Measurements from ENCODE around the gene DNAJA4.

Gene DNAJA4

GRCh38 chr15:78324144-78324543 is 59.8 kb downstream of the DNAJA4 start:
- no peaks in the 10 kb centered on the region; the same call in 1 of the 2 replicates for H3K4me1 ChIP-seq (ENCODE audit: control insufficient read depth, insufficient read depth, low read length)
- CTCF ChIA-PET = interaction anchor here (0.9 to 2.7 kb wide), 2 partner anchors 13 to 99 kb away, joined by 3 to 8 read pairs; no protein-coding TSS in a partner anchor
- TF ChIP-seq, protein P1, sequence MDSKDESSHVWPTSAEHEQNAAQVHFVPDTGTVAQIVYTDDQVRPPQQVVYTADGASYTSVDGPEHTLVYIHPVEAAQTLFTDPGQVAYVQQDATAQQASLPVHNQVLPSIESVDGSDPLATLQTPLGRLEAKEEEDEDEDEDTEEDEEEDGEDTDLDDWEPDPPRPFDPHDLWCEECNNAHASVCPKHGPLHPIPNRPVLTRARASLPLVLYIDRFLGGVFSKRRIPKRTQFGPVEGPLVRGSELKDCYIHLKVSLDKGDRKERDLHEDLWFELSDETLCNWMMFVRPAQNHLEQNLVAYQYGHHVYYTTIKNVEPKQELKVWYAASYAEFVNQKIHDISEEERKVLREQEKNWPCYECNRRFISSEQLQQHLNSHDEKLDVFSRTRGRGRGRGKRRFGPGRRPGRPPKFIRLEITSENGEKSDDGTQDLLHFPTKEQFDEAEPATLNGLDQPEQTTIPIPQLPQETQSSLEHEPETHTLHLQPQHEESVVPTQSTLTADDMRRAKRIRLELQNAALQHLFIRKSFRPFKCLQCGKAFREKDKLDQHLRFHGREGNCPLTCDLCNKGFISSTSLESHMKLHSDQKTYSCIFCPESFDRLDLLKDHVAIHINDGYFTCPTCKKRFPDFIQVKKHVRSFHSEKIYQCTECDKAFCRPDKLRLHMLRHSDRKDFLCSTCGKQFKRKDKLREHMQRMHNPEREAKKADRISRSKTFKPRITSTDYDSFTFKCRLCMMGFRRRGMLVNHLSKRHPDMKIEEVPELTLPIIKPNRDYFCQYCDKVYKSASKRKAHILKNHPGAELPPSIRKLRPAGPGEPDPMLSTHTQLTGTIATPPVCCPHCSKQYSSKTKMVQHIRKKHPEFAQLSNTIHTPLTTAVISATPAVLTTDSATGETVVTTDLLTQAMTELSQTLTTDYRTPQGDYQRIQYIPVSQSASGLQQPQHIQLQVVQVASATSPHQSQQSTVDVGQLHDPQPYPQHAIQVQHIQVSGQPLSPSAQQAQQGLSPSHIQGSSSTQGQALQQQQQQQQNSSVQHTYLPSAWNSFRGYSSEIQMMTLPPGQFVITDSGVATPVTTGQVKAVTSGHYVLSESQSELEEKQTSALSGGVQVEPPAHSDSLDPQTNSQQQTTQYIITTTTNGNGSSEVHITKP (tag by site-specific recombination; IDR thresholded peaks at IDR 0.05) = peak; percentile 58
- TF ChIP-seq KLF7 (tag by site-specific recombination; IDR thresholded peaks at IDR 0.05; ENCODE audit: borderline replicate concordance) (no peak), ZNF132 (tag by site-specific recombination; IDR thresholded peaks at IDR 0.05; ENCODE audit: borderline replicate concordance) (no peak), ZNF211 (tag by site-specific recombination; IDR thresholded peaks at IDR 0.05; ENCODE audit: low read depth) (no peak)
- H3K36me3 ChIP-seq (ENCODE audit: control insufficient read depth in 2 of 2, insufficient read depth in 1 of 2, low read length in 2 of 2) = no peaks in the 10 kb centered on the region
- no peak overlapping the region for H3K27ac ChIP-seq (ENCODE audit: extremely low read depth, low read depth, low read length)
- POLR2A ChIA-PET = no interaction called here
- no peaks in the 10 kb centered on the region for H3K9me3 ChIP-seq (ENCODE audit: control insufficient read depth, insufficient read depth, low read depth, low read length)
- no peak overlapping the region for H3K4me3 ChIP-seq (ENCODE audit: low read depth, low read length)

- H3K9me3 ChIP-seq (ENCODE audit: control insufficient read depth, insufficient read depth, low read depth, low read length) = no peaks in the 10 kb centered on the region
- ChIA-PET POLR2A (no interaction called here), CTCF (interaction anchor here (1.1 to 2.7 kb wide), 2 partner anchors 17 to 98 kb away, joined by 3 to 8 read pairs; no protein-coding TSS in a partner anchor)
- no peak overlapping the region for H3K27ac ChIP-seq (ENCODE audit: extremely low read depth, low read depth, low read length)
- no peak for TF ChIP-seq ZNF596 (tag by site-specific recombination; IDR thresholded peaks at IDR 0.05)
- no peak for TF ChIP-seq ZNF169 (tag by site-specific recombination; IDR thresholded peaks at IDR 0.05)
- TF ChIP-seq ZNF404 (tag by site-specific recombination; IDR thresholded peaks at IDR 0.05) = no peak
- TF ChIP-seq ZXDB (tag by site-specific recombination; IDR thresholded peaks at IDR 0.05) = no peak
- TF ChIP-seq ZNF391 (tag by site-specific recombination; IDR thresholded peaks at IDR 0.05; ENCODE audit: borderline replicate concordance, low read depth) = no peak
- TF ChIP-seq ZNF843 (tag by site-specific recombination; IDR thresholded peaks at IDR 0.05) = no peak
- TF ChIP-seq BCL11A (tag by site-specific recombination; IDR thresholded peaks at IDR 0.05; ENCODE audit: low read depth) = no peak
- no peak for TF ChIP-seq ZSCAN23 (tag by site-specific recombination; IDR thresholded peaks at IDR 0.05)
- no peak for TF ChIP-seq ZNF785 (tag by site-specific recombination; IDR thresholded peaks at IDR 0.05)
- no peak for TF ChIP-seq ZFP69B (tag by site-specific recombination; IDR thresholded peaks at IDR 0.05)
- no peak for TF ChIP-seq ZNF311 (tag by site-specific recombination; IDR thresholded peaks at IDR 0.05; ENCODE audit: borderline replicate concordance)
- peak; percentile 41; the same call in 1 of the 2 replicates for TF ChIP-seq ZIC2 (tag by site-specific recombination; IDR thresholded peaks at IDR 0.05)
- no peak for TF ChIP-seq ZNF239 (tag by site-specific recombination; IDR thresholded peaks at IDR 0.05)
- TF ChIP-seq, protein P2, sequence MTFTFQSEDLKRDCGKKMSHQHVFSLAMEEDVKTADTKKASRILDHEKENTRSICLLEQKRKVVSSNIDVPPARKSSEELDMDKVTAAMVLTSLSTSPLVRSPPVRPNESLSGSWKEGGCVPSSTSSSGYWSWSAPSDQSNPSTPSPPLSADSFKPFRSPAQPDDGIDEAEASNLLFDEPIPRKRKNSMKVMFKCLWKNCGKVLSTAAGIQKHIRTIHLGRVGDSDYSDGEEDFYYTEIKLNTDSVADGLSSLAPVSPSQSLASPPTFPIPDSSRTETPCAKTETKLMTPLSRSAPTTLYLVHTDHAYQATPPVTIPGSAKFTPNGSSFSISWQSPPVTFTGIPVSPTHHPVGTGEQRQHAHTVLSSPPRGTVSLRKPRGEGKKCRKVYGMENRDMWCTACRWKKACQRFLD (tag by site-specific recombination; IDR thresholded peaks at IDR 0.05) = no peak
- TF ChIP-seq ZFHX2 (tag by site-specific recombination; conservative IDR thresholded peaks at IDR 0.05) = peak; percentile 53; the same call in 1 of the 2 replicates
- no peaks in the 10 kb centered on the region for H3K36me3 ChIP-seq (ENCODE audit: control insufficient read depth in 2 of 2, insufficient read depth in 1 of 2, low read length in 2 of 2)
- H3K4me3 ChIP-seq (ENCODE audit: low read depth, low read length) = no peak overlapping the region
- no peaks in the 10 kb centered on the region; the same call in 1 of the 2 replicates for H3K4me1 ChIP-seq (ENCODE audit: control insufficient read depth, insufficient read depth, low read length)
Measured at GRCh38 chr15:78325092-78325843, 60.9 kb downstream of the DNAJA4 start.

All from HEK293 (cell line).